IMR-90 (cell line): ENCODE measurements around the gene TOP2B. TPM values are rescaled to one million over a fixed set of nuclear protein-coding genes. Genes with fewer than 3 reads are reported as not detected.

Source experiments
- ATAC-seq: fragments of 200-7000 bp; cut with Tn5 transposase; 2 replicates; pipeline ENCODE4 v1.9.1; 2020; ENCODE audit warnings: low read depth, mild to moderate bottlenecking, moderate library complexity
- BruUV-seq: library from RNA; stranded (reverse); fragments of 400-500 nt; replicated peaks from 2 replicates; lab custom pipeline; 2021; lab: Mats Ljungman, UMichigan
- CTCF ChIA-PET: fragments of 300-600 bp; formaldehyde crosslinking; extraction: SDS; loops from one replicate; lab custom pipeline; 2021; ENCODE audit warnings: antibody characterized with exemption; lab: Yijun Ruan, JAX
- POLR2A ChIA-PET: fragments of 300-600 bp; sonication (Branson Sonifier 250); formaldehyde crosslinking; loops from one replicate; lab custom pipeline; 2022; ENCODE audit warnings: antibody characterized with exemption; ENCODE audit not compliant: unreplicated experiment; lab: Charles Lee
- DNase-seq: peaks from one replicate; pipeline ENCODE4 v3.0.0; 2013
- H2AFZ ChIP-seq: replicated peaks from 2 replicates; pipeline ENCODE3; 2013; ENCODE audit warnings: low read length, mild to moderate bottlenecking; ENCODE audit not compliant: poor library complexity
- H2AK5ac ChIP-seq: 2 replicates; pipeline ENCODE4 v1.6.1; 2013; ENCODE audit warnings: low read depth, low read length, inconsistent platforms
- H2AK9ac ChIP-seq: replicated peaks from 2 replicates; pipeline ENCODE3; 2013; ENCODE audit warnings: mild to moderate bottlenecking, low read depth, low read length, moderate library complexity; ENCODE audit not compliant: poor library complexity
- H2BK120ac ChIP-seq: 2 replicates; pipeline ENCODE4 v1.6.1; 2013; ENCODE audit warnings: low read depth, low read length, inconsistent platforms
- H2BK15ac ChIP-seq: 3 replicates; pipeline ENCODE4 v1.6.1; 2013; ENCODE audit warnings: low read depth, low read length, inconsistent platforms
- H2BK20ac ChIP-seq: 2 replicates; pipeline ENCODE4 v1.6.1; 2013; ENCODE audit warnings: low read depth, mild to moderate bottlenecking, inconsistent platforms, low read length, moderate library complexity
- H2BK5ac ChIP-seq: 2 replicates; pipeline ENCODE4 v1.6.1; 2013; ENCODE audit warnings: mild to moderate bottlenecking, low read depth, low read length, inconsistent platforms; ENCODE audit not compliant: poor library complexity, severe bottlenecking
- H3K14ac ChIP-seq: replicated peaks from 2 replicates; pipeline ENCODE4 v1.6.1; 2013; ENCODE audit warnings: low read depth, low read length, inconsistent platforms
- H3K18ac ChIP-seq: 2 replicates; pipeline ENCODE4 v1.6.1; 2013; ENCODE audit warnings: low read depth, low read length, control low read depth
- H3K23ac ChIP-seq: 2 replicates; pipeline ENCODE4 v1.6.1; 2013; ENCODE audit warnings: low read depth, low read length, inconsistent platforms
- H3K27ac ChIP-seq: 2 replicates; pipeline ENCODE4 v1.5.1; 2013; ENCODE audit warnings: mild to moderate bottlenecking, control low read depth, low read length; ENCODE audit not compliant: insufficient read depth
- H3K27me3 ChIP-seq: 2 replicates; pipeline ENCODE4 v1.6.1; 2013; ENCODE audit warnings: low read length; ENCODE audit not compliant: control insufficient read depth, insufficient read depth
- H3K36me3 ChIP-seq: 2 replicates; pipeline ENCODE4 v1.6.1; 2013; ENCODE audit warnings: low read length, mixed read lengths; ENCODE audit not compliant: control insufficient read depth, insufficient read depth
- H3K4ac ChIP-seq: 2 replicates; pipeline ENCODE4 v1.6.1; 2013; ENCODE audit warnings: low read depth, low read length, inconsistent platforms
- H3K4me1 ChIP-seq: 2 replicates; pipeline ENCODE4 v1.6.1; 2013; ENCODE audit warnings: low read length, mixed read lengths; ENCODE audit not compliant: control insufficient read depth, insufficient read depth
- H3K4me2 ChIP-seq: 2 replicates; pipeline ENCODE4 v1.6.1; 2013; ENCODE audit warnings: low read depth, mild to moderate bottlenecking, control low read depth, low read length, moderate library complexity
- H3K4me3 ChIP-seq: 2 replicates; pipeline ENCODE4 v1.5.1; 2013; ENCODE audit warnings: low read depth, mild to moderate bottlenecking, control low read depth, low read length, moderate library complexity; ENCODE audit not compliant: insufficient read depth
- H3K56ac ChIP-seq: 2 replicates; pipeline ENCODE4 v1.6.1; 2013; ENCODE audit warnings: low read length, inconsistent platforms; ENCODE audit not compliant: insufficient read depth; ENCODE audit errors: extremely low read depth
- H3K79me1 ChIP-seq, 2 experiments: 2 replicates each; pipeline ENCODE4 v1.6.1; 2013; ENCODE audit warnings: low read length in 2 of 2, inconsistent platforms in 1 of 2, low read depth in 1 of 2
- H3K9ac ChIP-seq: 2 replicates; pipeline ENCODE4 v1.6.1; 2013; ENCODE audit warnings: low read depth, low read length, control low read depth
- H3K9me1 ChIP-seq: 2 replicates; pipeline ENCODE4 v1.6.1; 2013; ENCODE audit warnings: low read length, inconsistent platforms; ENCODE audit not compliant: insufficient read depth
- H3K9me3 ChIP-seq: 2 replicates; pipeline ENCODE4 v1.6.1; 2013; ENCODE audit warnings: low read length; ENCODE audit not compliant: control insufficient read depth, insufficient read depth
- H4K20me1 ChIP-seq: 2 replicates; pipeline ENCODE4 v1.6.1; 2013; ENCODE audit warnings: low read length, inconsistent platforms; ENCODE audit not compliant: insufficient read depth
- H4K5ac ChIP-seq: 2 replicates; pipeline ENCODE4 v1.6.1; 2013; ENCODE audit warnings: mild to moderate bottlenecking, low read depth, low read length, control low read depth
- H4K8ac ChIP-seq, 2 experiments: 2 replicates each; pipeline ENCODE4 v1.6.1; 2013; ENCODE audit warnings: low read depth in 2 of 2, low read length in 2 of 2, control low read depth in 1 of 2, inconsistent platforms in 1 of 2
- H4K91ac ChIP-seq: 2 replicates; pipeline ENCODE4 v1.6.1; 2013; ENCODE audit warnings: low read depth, low read length, inconsistent platforms; ENCODE audit not compliant: insufficient read depth
- CTCF ChIP-seq: conservative IDR thresholded peaks from 2 replicates; pipeline ENCODE4 v1.5.1; 2012; ENCODE audit warnings: mild to moderate bottlenecking, low read depth, low read length, improper control_type of control experiment
- MAFK ChIP-seq: IDR thresholded peaks from 2 replicates; pipeline ENCODE4 v1.6.1; 2012; ENCODE audit warnings: low read depth, low read length, improper control_type of control experiment
- MXI1 ChIP-seq: IDR thresholded peaks from 2 replicates; pipeline ENCODE4 v1.6.1; 2012; ENCODE audit warnings: low read depth, mild to moderate bottlenecking, low read length, moderate library complexity, borderline replicate concordance
- NFE2L2 ChIP-seq: fragments of 150-350 bp; IDR thresholded peaks from 2 replicates; pipeline ENCODE4 v1.6.1; 2016; ENCODE audit warnings: low read depth, mild to moderate bottlenecking, low read length
- POLR2A ChIP-seq: IDR thresholded peaks from 2 replicates; pipeline ENCODE4 v1.6.1; 2012; ENCODE audit warnings: mild to moderate bottlenecking, low read depth, low read length
- RCOR1 ChIP-seq: IDR thresholded peaks from 2 replicates; pipeline ENCODE4 v1.6.1; 2012; ENCODE audit warnings: mild to moderate bottlenecking, low read length, improper control_type of control experiment; ENCODE audit not compliant: insufficient replicate concordance
- WGBS, 2 experiments: methylation state at CpG; one replicate each; pipeline versions ENCODE4 v1.1.5 to v1.1.7; 2013; ENCODE audit warnings: missing lambda C conversion rate in 2 of 2; ENCODE audit not compliant: insufficient read length in 1 of 2; ENCODE audit errors: extremely low coverage in 2 of 2; 5-methylcytosine and 5-hydroxymethylcytosine counted together
- dilution Hi-C: fragments of 300-500 bp; cut with HindIII; formaldehyde crosslinking; loops from one replicate; pipeline ENCODE4 v1.14.3; 2018; ENCODE audit warnings: low sequenced_read_pairs; ENCODE audit not compliant: unreplicated experiment
- in situ Hi-C: fragments of 300-500 bp; cut with MboI; formaldehyde crosslinking; loops from 3 replicates; pipeline ENCODE4 v1.14.3; 2019; ENCODE audit warnings: low sequenced_read_pairs, inconsistent platforms, mixed read lengths
- intact Hi-C: fragments of 100-400 bp; cut with micrococcal nuclease; formaldehyde crosslinking; loops from 2 replicates; pipeline ENCODE4 v1.10.0; 2022
- polyA plus RNA-seq, 3 experiments: library from polyadenylated mRNA; depleted of rRNA; stranded (reverse); fragments of >200 nt; gene quantifications; 2 replicates each; pipeline ENCODE4 v1.2.3, GENCODE V29; 2012; ENCODE audit warnings: low replicate concordance in 1 of 3
- total RNA-seq: library from RNA; depleted of rRNA; stranded (reverse); fragments of >200 nt; gene quantifications from 2 replicates; pipeline ENCODE4 v1.2.3, GENCODE V29; 2012
- TF ChIP-seq, protein P1 (sequence below): fragments of 150-350 bp; IDR thresholded peaks from 2 replicates; pipeline ENCODE4 v1.6.1; 2017; ENCODE audit warnings: mild to moderate bottlenecking, antibody characterized with exemption, low read length, low read depth

Gene TOP2B
- total and polyA plus RNA-seq, 2 of the 4 experiments (the other 2 are of a cell fraction) = 45.5 to 53.4 TPM

GRCh38 chr3:25683882-25684281 lies 19.2 kb upstream of the TOP2B start:
- no peak for TF ChIP-seq MAFK
- TF ChIP-seq, protein P1, sequence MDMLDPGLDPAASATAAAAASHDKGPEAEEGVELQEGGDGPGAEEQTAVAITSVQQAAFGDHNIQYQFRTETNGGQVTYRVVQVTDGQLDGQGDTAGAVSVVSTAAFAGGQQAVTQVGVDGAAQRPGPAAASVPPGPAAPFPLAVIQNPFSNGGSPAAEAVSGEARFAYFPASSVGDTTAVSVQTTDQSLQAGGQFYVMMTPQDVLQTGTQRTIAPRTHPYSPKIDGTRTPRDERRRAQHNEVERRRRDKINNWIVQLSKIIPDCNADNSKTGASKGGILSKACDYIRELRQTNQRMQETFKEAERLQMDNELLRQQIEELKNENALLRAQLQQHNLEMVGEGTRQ = no peak
- TF ChIP-seq CTCF = no peak
- TF ChIP-seq RCOR1 = no peak
- TF ChIP-seq MXI1 = no peak
- TF ChIP-seq POLR2A = no peak
- TF ChIP-seq NFE2L2 = no peak
- intact Hi-C loops = no loop called here
- ChIA-PET CTCF (no interaction called here), POLR2A (no interaction called here)
- Histone ChIP-seq H3K14ac (no peak overlapping the region), H3K36me3 (no peaks in the 10 kb centered on the region), H3K23ac (no peak overlapping the region), H3K4me3 (no peak overlapping the region), H3K4me2 (no peak overlapping the region), H2AFZ (no peak overlapping the region), H2BK20ac (no peak overlapping the region), H2BK5ac (no peak overlapping the region), H3K27me3 (no peaks in the 10 kb centered on the region), H3K27ac (no peak overlapping the region), H4K91ac (no peak overlapping the region), H3K4ac (no peak overlapping the region), H3K9me3 (no peaks in the 10 kb centered on the region), H2AK5ac (no peak overlapping the region), H4K5ac (no peak overlapping the region), H3K18ac (no peak overlapping the region), H2BK120ac (no peak overlapping the region), H3K56ac (no peak overlapping the region), H2BK15ac (no peak overlapping the region), H3K4me1 (no peaks in the 10 kb centered on the region), H2AK9ac (no peak overlapping the region), H3K9me1 (no peaks in the 10 kb centered on the region), H3K79me1 (no peaks in the 10 kb centered on the region), H4K20me1 (no peaks in the 10 kb centered on the region), H4K8ac (no peak overlapping the region), H3K9ac (no peak overlapping the region)
- BruUV-seq = no TSS peak
- in situ Hi-C loops = no loop called here
- dilution Hi-C loops = no loop called here
- DNase-seq = no peak
- ATAC-seq = no peak
- no CpG with 5 or more reads among the region's 2 CpGs for WGBS, 2 experiments
